Measurements from ENCODE around the gene FAM20C.

GRCh38 chr7:272108-272615 is 79.8 kb downstream of the FAM20C start:
- TF ChIP-seq BRCA1 (IDR thresholded peaks at IDR 0.05; ENCODE audit: low read depth, low read length): no peak
- no peak for TF ChIP-seq CTCF (IDR thresholded peaks at IDR 0.05 in 2 of 3, conservative IDR thresholded peaks at IDR 0.05 in 1 of 3; ENCODE audit: control insufficient read depth in 2 of 3, extremely low read depth in 1 of 3, insufficient read depth in 1 of 3, low read depth in 3 of 3, low read length in 3 of 3)
- TF ChIP-seq FOS (IDR thresholded peaks at IDR 0.05; ENCODE audit: borderline replicate concordance, extremely low read depth, insufficient read length): no peak
- TF ChIP-seq PAX8 (IDR thresholded peaks at IDR 0.05): no peak
- no peak for TF ChIP-seq USF1 (IDR thresholded peaks at IDR 0.05; ENCODE audit: borderline replicate concordance, extremely low read length, insufficient read depth, low read depth, low read length)
- TF ChIP-seq NRF1 (conservative IDR thresholded peaks at IDR 0.05; ENCODE audit: low read depth, low read length): no peak
- TF ChIP-seq TAF1 (IDR thresholded peaks at IDR 0.05; ENCODE audit: borderline replicate concordance, low read depth, low read length): no peak
- no peak for TF ChIP-seq HDAC2 (IDR thresholded peaks at IDR 0.05)
- TF ChIP-seq, protein P1, sequence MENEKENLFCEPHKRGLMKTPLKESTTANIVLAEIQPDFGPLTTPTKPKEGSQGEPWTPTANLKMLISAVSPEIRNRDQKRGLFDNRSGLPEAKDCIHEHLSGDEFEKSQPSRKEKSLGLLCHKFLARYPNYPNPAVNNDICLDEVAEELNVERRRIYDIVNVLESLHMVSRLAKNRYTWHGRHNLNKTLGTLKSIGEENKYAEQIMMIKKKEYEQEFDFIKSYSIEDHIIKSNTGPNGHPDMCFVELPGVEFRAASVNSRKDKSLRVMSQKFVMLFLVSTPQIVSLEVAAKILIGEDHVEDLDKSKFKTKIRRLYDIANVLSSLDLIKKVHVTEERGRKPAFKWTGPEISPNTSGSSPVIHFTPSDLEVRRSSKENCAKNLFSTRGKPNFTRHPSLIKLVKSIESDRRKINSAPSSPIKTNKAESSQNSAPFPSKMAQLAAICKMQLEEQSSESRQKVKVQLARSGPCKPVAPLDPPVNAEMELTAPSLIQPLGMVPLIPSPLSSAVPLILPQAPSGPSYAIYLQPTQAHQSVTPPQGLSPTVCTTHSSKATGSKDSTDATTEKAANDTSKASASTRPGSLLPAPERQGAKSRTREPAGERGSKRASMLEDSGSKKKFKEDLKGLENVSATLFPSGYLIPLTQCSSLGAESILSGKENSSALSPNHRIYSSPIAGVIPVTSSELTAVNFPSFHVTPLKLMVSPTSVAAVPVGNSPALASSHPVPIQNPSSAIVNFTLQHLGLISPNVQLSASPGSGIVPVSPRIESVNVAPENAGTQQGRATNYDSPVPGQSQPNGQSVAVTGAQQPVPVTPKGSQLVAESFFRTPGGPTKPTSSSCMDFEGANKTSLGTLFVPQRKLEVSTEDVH (IDR thresholded peaks at IDR 0.05; ENCODE audit: low read depth, partially characterized antibody): no peak
